Glomerular visceral epithelial cell (primary cell): ENCODE data around the gene ANO4.
A peak's percentile ranks its signal among the peaks of the same experiment; 100 is the strongest.

ENCODE experiments used
- DNase-seq: peaks from one replicate; pipeline ENCODE4 v3.0.0-alpha.2; 2016; ENCODE audit errors: extremely low spot score

ANO4 gene

DNA sequence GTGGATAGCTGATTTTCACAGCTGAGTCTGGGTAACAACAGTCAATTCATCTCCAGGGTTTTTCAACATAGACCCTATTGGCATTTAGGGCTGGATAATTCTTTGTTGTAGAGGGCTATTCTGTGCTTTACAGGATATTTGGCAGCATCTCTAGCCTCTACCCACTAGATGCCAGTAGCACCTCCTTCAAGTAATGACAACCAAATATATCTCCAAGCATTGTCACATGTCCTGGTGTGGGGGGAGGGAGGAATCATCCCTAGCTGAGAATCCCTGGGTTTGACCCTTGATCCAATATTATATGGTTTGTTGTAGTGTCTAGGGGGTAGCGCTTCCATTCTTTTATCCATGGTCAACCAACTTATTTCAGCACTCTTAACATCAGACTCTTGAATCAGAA, 157.2 kb downstream of the ANO4 start:
- no peak for DNase-seq

DNA sequence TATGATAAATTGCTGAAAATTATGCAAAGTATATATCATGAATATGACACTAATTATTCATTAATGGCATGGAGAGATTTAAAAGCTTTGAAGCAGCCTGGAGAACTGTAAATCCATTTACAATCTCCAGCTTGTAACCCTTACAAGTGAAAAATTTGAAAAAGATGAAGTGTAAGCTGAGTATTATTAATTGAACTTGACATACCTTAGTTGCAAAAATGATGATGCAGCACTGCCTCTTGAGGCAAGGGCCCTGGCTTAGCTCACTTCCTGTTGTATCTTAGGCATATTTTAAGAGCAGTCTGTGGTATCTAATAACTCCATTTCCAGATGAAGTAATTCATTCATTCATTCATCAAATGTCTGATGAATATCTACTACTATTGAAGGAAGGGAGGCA, 158.6 kb downstream of the ANO4 start:
- DNase-seq: no peak

DNA sequence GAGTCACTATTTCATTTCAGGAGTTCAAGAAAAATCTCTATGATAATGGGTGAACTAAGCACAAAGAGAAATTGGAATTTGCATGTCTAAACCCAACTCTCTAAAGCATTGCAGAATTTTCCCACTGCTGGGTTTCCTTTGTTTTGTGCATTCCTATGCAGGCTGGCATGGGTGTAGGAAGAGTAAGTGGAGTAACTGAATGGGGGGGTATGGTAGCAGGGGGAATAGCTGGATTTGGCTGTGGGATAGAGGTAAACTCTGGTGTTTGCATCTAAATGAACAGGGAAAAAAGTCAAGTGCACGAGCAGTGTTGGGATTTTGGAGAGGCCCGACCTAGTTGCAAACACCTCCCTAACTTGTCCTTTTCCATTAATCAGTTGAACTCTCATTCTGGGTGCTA, 159.1 kb downstream of the ANO4 start:
- DNase-seq: no peak

DNA sequence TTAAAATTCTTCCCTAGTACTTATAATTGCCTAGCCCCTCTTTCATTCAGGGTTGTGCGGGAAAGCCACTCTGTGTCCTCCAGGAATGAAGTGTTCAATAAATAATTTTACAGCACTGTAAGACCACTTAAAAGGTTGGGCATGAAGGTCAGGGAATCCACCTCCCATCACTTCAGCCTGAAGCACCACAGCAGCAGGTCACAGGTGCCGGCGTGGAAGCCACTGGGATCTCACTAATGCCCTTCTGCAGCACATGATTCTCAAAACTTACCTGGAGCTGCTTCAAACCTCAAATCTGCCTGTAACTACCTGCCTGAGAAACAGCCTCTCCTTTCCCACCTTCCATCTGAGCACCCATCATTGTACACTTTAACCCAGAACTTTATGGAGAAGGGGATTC, 159.5 kb downstream of the ANO4 start:
- no peak for DNase-seq

DNA sequence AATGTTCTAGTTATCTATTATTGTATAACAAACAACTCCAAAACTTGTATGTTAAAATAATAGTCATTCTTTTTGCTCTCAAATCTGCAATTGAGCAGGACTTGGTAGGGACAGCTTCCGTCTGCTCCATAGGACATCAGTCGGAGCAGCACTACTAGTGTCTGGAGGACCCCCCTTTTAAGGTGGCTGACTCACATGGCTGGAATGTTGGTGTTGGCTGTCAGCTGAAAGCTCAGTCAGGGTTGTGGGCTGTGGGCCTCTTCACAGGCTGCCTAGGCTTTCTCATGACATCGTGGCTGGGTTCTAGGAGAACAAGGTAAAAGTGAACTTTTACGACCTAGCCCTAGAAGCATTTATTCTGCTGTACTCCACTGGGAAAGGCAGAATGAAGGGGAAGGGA, 160.6 kb downstream of the ANO4 start:
- peak; percentile 82 for DNase-seq

DNA sequence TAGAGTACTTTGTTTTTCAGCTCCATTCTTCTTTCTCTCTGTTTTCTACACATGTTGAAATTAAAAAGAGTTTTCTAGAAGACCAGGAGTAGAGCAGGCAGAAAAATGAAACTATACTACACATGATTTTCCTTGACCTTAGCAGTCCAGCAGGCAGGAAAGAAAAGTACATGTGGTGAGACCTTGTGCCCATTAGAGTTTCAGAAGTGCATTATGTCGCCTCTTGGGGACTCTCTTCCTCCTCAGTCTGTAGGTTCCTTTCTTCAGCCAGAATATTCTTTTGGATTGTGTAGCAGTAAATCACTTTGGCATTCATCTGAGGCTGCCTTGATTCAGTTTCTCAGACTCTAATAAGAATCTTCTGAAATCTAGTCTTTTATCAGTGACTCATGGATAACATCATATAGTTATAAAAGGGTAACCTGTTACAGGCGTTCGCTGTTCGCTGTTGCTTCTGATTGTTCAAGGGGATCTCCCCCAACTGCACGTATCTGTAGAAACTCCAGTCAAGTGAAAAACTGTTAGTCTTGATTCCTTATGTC, 161.8 kb downstream of the ANO4 start:
- no peak for DNase-seq

DNA sequence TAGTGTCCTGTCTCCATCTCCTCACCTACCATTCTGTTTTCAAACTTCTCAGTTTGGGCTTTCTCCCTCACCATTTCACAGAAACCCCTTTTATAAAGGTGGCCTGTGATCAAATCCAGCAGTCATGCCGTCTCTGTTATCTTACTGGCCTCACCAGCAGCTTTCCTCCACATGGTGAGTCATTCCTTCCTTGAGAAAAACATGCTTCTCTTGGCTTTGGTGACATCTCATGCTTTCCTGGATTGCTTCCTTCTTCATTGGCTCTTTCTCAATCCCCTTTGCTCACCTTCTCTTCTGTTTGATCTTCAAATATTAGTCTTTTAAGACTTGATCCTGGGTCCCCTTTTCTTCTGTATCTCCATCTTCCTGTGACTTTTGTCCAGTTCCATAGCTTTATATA, 164.9 kb downstream of the ANO4 start:
- peak; percentile 13 for DNase-seq

DNA sequence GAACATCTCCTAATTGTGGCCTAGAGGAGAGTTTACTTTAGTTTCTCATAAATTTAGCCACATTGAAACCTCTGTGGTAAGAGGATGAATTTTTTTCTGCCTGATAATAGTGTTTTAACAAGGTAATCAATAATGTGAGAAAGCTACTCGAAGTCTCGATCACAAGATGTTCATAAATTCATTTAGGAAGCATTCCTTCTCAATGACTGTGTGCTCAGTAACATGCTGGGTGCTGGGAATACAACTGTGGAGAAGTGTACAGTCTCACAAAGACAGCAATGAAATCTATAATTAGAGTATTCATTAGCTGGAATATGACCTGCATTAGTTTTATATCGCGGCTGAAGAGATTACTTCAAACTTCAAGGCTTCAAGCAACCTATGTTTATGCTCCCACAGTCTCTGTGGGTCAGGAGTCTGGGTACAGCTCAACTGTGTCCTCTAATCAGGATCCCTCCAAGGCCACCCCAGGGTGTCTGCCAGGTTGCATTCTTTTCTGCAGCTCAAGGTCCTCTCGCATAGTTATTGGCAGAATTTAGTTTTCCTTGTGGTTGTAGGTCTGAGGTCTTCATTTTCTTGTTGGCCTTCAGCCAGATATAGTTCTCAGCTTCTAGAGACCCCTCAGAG, 167.6 kb downstream of the ANO4 start:
- no peak for DNase-seq

DNA sequence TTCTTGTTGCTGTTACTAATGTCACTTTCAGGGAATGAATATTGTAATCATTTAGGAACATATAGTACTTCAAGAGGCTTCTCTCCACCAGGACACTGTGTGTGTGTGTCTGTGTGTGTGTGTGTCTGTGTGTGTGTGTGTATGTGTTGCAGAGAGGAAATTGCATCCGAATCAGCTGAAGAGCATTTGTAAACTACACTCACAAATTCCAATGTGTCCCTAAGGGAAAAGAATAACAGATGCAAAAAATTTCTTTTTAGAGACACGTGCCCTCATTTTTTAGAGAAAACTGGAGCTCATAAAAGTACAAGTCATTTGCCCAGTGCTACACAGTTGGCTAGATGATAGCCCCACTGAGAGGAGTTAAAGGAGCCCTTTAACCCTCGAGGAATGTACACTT, 168.8 kb downstream of the ANO4 start:
- DNase-seq: no peak

DNA sequence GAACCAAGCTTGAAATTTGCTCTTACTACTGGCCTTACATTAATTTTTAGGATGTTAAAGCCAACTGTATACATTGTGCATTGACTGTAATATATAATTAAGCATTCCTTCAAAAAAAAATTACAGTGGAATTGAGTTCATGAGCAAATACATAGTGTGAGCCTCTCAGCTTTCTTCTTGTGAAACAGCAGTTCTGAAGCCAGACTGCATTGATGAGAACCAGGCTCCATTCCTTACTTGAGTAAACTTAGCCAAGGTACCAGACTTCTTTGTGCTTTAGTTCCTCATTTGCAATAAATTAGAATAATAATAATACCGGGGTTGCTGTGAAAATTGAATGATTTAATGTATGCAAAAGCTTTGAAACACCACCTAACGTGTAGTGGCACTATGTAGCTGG, 169.5 kb downstream of the ANO4 start:
- DNase-seq: no peak

DNA sequence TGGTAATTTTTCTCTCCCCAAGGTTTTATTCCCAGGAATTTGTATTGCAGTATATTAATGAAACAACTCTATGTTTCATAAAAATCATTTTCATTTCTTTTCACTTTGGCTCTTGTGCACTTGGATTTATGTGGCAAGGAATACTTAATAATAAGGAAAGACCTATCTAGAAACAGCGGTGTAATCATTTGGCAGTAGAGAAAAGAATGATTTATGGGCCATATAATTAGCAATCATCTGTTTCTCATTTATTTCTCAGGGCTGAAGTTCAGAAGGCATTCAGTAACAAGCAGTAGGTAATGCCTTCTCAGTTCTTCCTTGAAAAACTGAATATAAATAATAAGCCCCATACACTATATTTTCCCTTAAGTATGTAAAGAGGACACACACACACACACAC, 172.6 kb downstream of the ANO4 start:
- no peak for DNase-seq

DNA sequence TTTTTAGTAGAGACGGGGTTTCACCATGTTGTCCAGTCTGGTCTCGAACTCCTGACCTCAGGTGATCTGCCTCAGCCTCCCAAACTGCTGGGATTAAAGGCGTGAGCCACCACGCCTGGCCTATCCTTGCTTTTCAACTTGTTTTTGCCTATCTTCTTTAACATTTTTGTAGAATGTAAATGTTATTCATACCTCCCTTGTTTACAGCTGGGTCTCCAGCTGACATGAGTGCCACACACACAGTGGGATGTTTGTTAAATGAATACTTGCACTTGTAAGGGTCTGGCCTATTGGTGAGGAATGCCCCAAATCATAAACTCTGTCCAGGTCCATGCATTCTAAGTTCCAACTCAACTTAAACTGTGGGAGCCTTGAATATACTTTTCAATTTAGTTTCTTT, 176.3 kb downstream of the ANO4 start:
- no peak for DNase-seq

DNA sequence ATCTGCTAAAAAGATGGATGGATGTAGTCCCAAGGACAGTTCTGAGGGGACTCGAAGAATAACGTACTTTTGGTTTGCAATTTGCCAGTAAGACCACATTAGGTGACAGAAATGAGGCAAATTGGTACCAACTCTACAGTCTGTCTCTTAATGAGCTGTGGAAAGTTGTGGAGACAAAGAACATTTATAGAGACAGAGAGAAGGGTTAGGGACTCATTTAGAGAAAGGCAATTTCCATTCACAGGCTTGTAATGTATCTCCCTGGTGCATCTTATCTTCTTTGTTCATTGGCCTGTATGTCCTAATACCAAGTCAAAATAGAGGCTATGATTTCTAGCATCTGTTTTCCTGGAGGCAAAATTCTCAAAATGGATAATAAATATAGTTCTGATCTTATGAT, 177.5 kb downstream of the ANO4 start:
- no peak for DNase-seq

DNA sequence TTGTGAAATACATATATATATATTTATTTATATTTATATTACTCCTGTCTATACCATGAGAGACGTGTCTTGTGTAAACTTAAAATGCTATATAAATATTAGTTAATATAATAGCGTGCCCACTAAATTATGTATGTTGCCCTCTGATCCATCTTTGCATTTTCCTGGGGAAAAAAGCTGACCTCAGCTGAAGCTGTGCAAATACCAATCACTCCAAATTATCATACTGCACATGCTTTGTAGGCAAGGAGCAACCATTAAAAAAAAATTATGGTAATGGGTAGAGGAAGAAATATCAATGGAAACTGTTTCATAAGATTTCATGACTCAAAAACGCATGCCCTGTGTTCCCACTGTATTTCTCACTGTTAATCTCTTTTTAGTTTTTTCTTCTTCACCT, 179.8 kb downstream of the ANO4 start:
- DNase-seq: no peak

DNA sequence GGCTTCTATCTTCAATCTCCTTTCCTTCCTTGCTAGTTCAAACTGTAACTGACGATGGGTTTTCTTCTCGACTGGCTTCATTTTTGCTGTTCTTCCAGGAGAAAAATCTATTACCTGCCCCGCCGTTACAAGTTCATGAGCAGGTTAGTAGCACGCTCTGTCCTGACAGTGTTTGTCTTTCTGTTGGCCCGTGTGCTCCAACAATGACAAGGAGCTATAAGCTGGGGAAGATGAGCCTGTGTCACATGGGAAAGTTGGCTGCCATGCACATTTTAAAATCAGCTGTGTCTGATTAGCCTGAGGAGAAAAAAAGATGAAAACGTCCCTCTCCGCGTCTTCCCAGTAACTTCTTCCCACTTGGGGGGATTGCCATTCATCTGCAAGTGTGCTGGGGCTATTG, 180.2 kb downstream of the ANO4 start:
- DNase-seq: no peak

DNA sequence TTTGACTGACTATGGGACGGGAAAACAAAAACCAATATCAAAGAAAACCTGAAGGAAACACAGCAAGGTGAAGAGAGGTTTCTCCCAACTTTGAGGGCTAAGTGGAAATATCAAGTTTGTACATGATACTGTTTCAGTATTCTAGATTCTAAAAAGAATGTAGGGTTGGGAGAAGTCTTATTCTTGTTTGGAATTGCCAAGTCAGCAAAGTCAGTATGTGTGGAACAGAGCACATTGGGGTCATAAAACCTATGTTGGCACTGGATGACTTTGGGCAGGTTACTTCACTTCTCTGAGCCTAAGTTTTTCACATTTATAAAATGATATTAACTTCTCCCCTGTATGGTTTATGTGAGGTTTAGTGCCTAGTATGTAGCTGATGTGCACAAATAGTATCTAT, 182.2 kb downstream of the ANO4 start:
- no peak for DNase-seq

DNA sequence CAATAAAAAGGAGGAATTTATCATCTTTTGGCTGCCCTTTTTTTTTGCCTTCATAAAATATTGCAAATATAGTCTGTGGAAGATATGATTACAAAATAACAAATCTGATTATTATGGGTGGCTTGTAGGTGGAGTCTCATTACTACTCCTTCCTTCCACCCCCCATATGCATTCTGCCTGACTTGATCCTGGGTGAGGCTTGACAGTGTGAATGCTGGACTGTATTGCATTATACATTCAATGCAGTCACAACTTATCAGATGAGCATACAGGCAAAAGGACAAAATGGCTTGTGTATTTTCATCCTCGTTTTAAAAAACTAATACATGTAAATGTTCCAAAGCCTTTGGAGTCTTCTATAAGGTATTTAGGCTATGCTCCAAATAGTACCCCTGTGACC, 186.3 kb downstream of the ANO4 start:
- DNase-seq: no peak

DNA sequence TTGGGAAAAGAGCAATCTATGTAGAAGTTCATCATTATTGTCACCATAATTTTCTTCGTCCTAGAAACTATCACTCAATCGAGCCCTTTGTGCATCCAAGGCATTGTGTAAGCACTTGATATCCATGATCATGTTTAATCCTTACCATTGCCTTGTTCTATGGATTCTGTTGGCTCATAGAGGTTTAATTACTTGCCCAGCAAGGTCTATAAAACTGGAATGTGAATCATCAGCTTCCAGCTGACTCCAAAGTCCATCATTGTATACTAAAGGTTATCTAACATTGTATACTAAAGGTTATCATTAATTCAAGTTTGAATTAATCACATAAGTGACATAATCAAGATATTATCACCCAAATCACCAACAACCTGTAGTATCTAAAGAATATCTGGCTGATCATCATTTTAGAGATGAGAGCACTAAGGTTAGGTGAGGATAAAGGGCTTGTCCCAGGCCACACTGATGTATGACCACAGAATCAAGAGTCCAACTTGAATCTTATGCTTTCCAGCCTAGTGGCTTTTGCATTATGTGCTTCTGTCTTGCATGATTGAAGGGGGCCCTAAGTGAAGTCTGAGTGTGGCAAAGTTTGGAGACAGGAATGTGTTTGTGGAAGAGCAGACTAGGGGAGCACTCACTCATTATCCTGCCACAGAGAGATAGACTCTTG, 188.1 kb downstream of the ANO4 start:
- no peak for DNase-seq

DNA sequence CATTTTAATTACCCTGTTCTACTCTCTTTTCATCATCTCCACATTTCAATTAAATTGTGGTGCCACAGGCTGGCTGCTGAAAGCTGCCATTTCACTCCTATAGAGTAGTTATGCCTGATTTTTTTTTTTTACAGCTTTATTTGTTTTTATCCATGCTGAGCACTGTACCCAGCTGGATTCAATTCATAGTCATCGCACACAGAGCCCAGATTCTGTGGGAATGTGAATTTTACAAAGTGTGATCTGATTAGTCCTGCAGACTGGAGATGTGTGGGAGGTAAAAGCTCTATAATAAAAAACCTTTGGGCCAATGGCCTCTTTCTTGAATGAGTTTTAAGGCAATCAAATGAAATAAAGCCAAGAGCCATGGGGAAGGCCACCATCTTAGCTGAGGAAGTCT, 190.2 kb downstream of the ANO4 start:
- no peak for DNase-seq

DNA sequence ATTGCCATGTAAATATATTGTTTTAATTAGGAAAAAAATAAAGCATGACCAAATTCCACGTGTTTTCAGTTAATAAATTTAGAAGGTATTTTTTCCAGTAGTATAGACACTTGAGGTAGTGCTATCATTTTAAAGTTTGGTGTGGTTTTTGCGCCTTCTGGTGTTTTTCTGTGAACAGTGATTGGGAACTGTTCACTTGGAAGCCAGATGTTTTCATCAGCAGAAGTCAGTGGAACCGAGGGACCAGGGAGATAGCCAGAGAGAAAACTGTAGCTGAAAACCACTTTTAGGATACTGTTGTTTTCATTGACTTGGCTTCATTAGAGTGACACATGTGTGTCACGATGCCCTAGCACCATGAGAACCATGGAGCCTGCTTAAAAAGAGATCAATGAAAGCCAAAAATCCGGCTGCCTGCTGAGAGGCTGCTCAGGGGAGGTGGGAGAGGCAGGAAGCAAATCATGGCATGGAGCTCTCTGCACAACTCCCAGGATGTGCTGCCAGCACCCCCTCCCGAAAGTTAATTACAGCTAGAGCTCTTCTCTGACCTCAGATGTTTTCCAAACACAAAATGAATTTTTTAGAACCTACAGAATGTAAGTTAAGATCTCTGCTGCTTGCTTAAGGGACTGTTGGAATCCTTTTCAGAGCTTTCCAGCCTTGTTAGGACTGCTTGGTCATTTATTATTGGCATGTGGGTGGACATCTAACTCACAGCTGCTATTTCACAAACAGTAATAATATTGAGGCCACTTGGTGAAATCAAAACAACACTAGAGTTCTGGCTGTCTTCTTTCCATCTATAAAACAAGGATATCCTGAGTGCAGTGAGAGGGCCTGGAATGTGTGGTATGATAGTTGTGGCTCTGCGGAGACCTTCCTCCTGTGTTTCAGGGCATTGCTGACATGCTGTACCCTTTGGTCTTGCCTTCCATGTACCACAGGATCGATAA, 192.3 kb downstream of the ANO4 start:
- DNase-seq: no peak

DNA sequence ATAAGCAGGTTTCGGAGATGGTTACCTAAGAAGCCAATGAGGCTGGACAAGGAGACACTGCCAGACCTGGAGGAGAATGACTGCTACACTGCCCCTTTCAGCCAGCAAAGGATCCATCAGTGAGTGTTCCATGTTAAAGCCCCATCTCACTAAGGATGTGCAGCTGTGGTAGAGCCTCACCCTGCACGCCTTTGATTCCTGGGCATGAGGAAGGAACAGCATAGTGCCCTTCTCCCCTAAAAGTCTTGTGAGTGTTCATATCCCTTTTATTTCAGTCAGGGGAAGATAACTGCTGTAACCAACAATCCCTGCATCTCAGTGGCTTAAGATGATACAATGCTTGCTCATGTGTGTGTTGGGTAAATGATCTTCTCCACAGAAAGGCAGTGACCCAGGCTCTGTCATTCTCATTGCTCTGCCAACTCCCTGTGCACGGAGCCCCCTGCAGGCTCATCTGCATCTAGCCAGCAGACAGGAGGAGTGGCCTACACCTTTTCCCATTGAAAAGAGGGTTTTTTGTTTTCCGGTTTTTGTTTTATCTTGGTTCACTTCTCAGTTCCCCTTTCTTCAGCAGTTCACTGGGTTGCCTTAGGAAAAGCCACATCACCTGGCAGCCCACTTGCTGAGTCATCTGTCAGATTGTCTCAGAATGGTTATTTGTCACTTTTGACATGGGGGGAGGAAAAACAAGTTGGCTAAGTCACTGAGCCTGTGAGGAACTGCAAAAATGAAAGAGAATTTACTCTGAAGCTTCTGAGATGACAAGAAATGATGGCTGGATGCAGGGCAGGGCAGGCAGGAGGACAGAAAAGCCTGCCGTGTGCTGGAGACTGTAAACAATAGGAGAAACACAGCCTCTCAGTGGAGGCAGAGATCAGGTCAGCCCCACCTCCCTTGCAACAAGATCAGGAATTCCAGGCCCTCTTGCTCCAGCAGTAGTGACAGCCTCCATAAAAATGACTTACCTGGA, 193.3 kb downstream of the ANO4 start:
- peak; percentile 62 for DNase-seq
